BE2C (cell line): Measurements from ENCODE around the gene DLX4.

ENCODE experiments used
- DNase-seq: peaks from one replicate; pipeline ENCODE4 v3.0.0-alpha.2; 2020
- H3K27me3 ChIP-seq: fragments of 250-450 bp; sonication (Bioruptor Pico); 2 replicates; pipeline ENCODE4 v1.5.1; 2020; ENCODE audit warnings: mild to moderate bottlenecking
- H3K36me3 ChIP-seq: fragments of 250-450 bp; sonication (Bioruptor Pico); 2 replicates; pipeline ENCODE4 v1.5.1; 2020; ENCODE audit warnings: mild to moderate bottlenecking
- H3K4me1 ChIP-seq: fragments of 250-450 bp; sonication (Bioruptor Pico); 2 replicates; pipeline ENCODE4 v1.5.1; 2020
- H3K4me3 ChIP-seq: 2 replicates; pipeline ENCODE4 v1.5.1; 2011; ENCODE audit warnings: low read depth, low read length
- H3K9me3 ChIP-seq: fragments of 250-450 bp; sonication (Bioruptor Pico); 2 replicates; pipeline ENCODE4 v1.5.1; 2020
- TF ChIP-seq, protein P1 (sequence below): IDR thresholded peaks from 2 replicates; pipeline ENCODE4 v1.5.1; 2012; ENCODE audit warnings: mild to moderate bottlenecking, low read depth, low read length

Gene DLX4

GRCh38 chr17:50014471-50015088, 45.6 kb downstream of the DLX4 start:
- Histone ChIP-seq H3K36me3 (no peaks in the 10 kb centered on the region), H3K4me3 (no peak overlapping the region), H3K4me1 (no peaks in the 10 kb centered on the region), H3K9me3 (no peaks in the 10 kb centered on the region; the same call in 1 of the 2 replicates), H3K27me3 (peaks cover 32% of the 10 kb centered on the region)
- no peak for DNase-seq
- TF ChIP-seq, protein P1, sequence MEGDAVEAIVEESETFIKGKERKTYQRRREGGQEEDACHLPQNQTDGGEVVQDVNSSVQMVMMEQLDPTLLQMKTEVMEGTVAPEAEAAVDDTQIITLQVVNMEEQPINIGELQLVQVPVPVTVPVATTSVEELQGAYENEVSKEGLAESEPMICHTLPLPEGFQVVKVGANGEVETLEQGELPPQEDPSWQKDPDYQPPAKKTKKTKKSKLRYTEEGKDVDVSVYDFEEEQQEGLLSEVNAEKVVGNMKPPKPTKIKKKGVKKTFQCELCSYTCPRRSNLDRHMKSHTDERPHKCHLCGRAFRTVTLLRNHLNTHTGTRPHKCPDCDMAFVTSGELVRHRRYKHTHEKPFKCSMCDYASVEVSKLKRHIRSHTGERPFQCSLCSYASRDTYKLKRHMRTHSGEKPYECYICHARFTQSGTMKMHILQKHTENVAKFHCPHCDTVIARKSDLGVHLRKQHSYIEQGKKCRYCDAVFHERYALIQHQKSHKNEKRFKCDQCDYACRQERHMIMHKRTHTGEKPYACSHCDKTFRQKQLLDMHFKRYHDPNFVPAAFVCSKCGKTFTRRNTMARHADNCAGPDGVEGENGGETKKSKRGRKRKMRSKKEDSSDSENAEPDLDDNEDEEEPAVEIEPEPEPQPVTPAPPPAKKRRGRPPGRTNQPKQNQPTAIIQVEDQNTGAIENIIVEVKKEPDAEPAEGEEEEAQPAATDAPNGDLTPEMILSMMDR, result no peak

- Histone ChIP-seq H3K27me3 (peaks cover 32% of the 10 kb centered on the region), H3K4me1 (no peaks in the 10 kb centered on the region), H3K9me3 (no peaks in the 10 kb centered on the region; the same call in 1 of the 2 replicates), H3K36me3 (no peaks in the 10 kb centered on the region), H3K4me3 (no peak overlapping the region)
- no peak for DNase-seq
- TF ChIP-seq, protein P1, result no peak
Measured at GRCh38 chr17:50015146-50015545, 46.2 kb downstream of the DLX4 start.

- no peak for DNase-seq
- Histone ChIP-seq H3K27me3 (peaks cover 17% of the 10 kb centered on the region), H3K36me3 (no peaks in the 10 kb centered on the region), H3K4me1 (no peaks in the 10 kb centered on the region), H3K4me3 (no peak overlapping the region), H3K9me3 (peaks cover 4% of the 10 kb centered on the region; the same call in 1 of the 2 replicates)
- TF ChIP-seq, protein P1, result no peak
Measured at GRCh38 chr17:50018909-50019308, 49.9 kb downstream of the DLX4 start.

DNA sequence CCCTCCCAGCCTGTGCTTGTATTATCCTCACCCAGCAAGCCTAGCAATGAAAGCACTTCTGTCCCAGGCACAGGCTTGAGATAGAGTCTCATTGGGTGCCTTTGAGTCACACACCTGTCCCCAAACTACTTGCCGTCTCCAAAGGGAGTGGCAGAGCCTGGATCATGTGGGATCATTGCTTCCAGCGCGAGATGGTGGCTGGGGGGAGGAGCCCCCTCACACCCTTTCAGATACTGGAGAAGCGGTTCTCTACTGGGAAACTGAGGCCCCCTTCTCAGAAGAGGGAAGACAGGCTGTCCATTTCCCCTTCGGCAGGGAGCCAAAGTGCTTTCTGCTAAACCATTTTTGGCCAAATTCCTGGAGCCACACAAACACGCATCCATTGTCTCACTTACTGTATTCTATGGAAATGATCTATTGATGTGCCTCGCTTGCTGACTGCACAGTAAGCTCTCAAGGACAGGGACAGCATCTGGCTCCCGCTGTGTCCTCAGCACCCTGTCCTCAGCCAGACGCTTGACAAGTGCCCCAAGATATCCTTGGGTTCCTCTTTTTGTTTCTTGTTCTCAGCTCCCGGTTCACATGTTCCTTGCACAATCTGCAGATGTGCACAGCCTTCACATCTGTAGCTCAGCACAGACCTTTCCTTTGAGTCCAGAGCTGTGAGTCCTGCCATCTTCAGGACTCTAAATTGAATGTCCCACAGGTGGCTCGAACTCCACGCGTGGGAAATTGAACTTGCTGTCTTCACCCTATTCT, 52.0 kb downstream of the DLX4 start:
- DNase-seq, result no peak
- H3K9me3 ChIP-seq, result peaks cover 4% of the 10 kb centered on the region; the same call in 1 of the 2 replicates
- no peak overlapping the region for H3K4me3 ChIP-seq
- H3K36me3 ChIP-seq, result no peaks in the 10 kb centered on the region
- H3K27me3 ChIP-seq, result peaks cover 16% of the 10 kb centered on the region
- H3K4me1 ChIP-seq, result no peaks in the 10 kb centered on the region
- TF ChIP-seq, protein P1, result no peak

- H3K4me1 ChIP-seq, result no peaks in the 10 kb centered on the region
- H3K9me3 ChIP-seq, result peaks cover 4% of the 10 kb centered on the region; the same call in 1 of the 2 replicates
- TF ChIP-seq, protein P1, result no peak
- no peaks in the 10 kb centered on the region for H3K36me3 ChIP-seq
- peaks cover 8% of the 10 kb centered on the region for H3K27me3 ChIP-seq
- no peak for DNase-seq
- no peak overlapping the region for H3K4me3 ChIP-seq
Measured at GRCh38 chr17:50021681-50022370, 52.8 kb downstream of the DLX4 start.
